GM12878 (cell line): ENCODE data around the gene ACTA2. TPM values are rescaled to one million over a fixed set of nuclear protein-coding genes. Genes with fewer than 3 reads are reported as not detected.
A peak's percentile ranks its signal among the peaks of the same experiment; 100 is the strongest.

Experiments
- ASH2L ChIP-seq: fragments of 300-600, 200-600 bp; sonication (generic); IDR thresholded peaks from 2 replicates; pipeline ENCODE4 v1.6.1; 2017; ENCODE audit warnings: low read depth, mild to moderate bottlenecking, borderline replicate concordance
- BCL11A ChIP-seq: IDR thresholded peaks from 2 replicates; pipeline ENCODE4 v1.6.1; 2011; ENCODE audit warnings: low read depth, low read length
- BRCA1 ChIP-seq: IDR thresholded peaks from 2 replicates; pipeline ENCODE4 v1.6.1; 2011; ENCODE audit warnings: low read depth, low read length, improper control_type of control experiment
- CHD1 ChIP-seq: IDR thresholded peaks from 2 replicates; pipeline ENCODE4 v1.6.1; 2012; ENCODE audit warnings: low read depth, low read length, improper control_type of control experiment
- CHD2 ChIP-seq: IDR thresholded peaks from 2 replicates; pipeline ENCODE4 v1.6.1; 2011; ENCODE audit warnings: low read depth, low read length, improper control_type of control experiment, borderline replicate concordance
- HDAC2 ChIP-seq: fragments of 200-600 bp; sonication (generic); IDR thresholded peaks from 2 replicates; pipeline ENCODE4 v1.6.1; 2017
- NFXL1 ChIP-seq: fragments of 450-650 bp; IDR thresholded peaks from 2 replicates; pipeline ENCODE4 v1.6.1; 2017; ENCODE audit warnings: antibody characterized with exemption, mild to moderate bottlenecking, borderline replicate concordance
- NFYA ChIP-seq: IDR thresholded peaks from 2 replicates; pipeline ENCODE4 v1.6.1; 2011; ENCODE audit warnings: low read depth, mild to moderate bottlenecking, low read length, improper control_type of control experiment, borderline replicate concordance
- POU2F2 ChIP-seq: IDR thresholded peaks from 3 replicates; pipeline ENCODE4 v1.6.1; 2011; ENCODE audit warnings: low read depth, mild to moderate bottlenecking, low read length, borderline replicate concordance
- SP1 ChIP-seq: IDR thresholded peaks from one replicate; pipeline ENCODE4 v1.6.1; 2011; ENCODE audit warnings: low read depth, low read length
- YBX1 ChIP-seq: fragments of 450-650 bp; IDR thresholded peaks from 2 replicates; pipeline ENCODE4 v1.6.1; 2016; ENCODE audit warnings: antibody characterized with exemption
- ZBTB33 ChIP-seq: fragments of 450-650 bp; IDR thresholded peaks from 2 replicates; pipeline ENCODE4 v1.6.1; 2017; ENCODE audit warnings: mild to moderate bottlenecking
- ZNF24 ChIP-seq: fragments of 450-650 bp; IDR thresholded peaks from 2 replicates; pipeline ENCODE4 v1.6.1; 2017; ENCODE audit warnings: antibody characterized with exemption, mild to moderate bottlenecking
- ZNF687 ChIP-seq: fragments of 450-650 bp; IDR thresholded peaks from 2 replicates; pipeline ENCODE4 v1.6.1; 2017; ENCODE audit warnings: mild to moderate bottlenecking, moderate library complexity
- polyA plus RNA-seq, 11 experiments: library from polyadenylated mRNA; depleted of rRNA in 4 of 11; unstranded in 6 of 11; stranded (reverse) in 5 of 11; fragments of >200 nt; fragmentation: Nextera tagmentation in 4 of 11; fragmentation: Illumina TruSeq in 1 of 11; extraction: Ambion mirVana in 4 of 11; extraction: Trizol in 1 of 11; gene quantifications; 1 replicate in 1 of 11; 2 replicates in 10 of 11; pipeline versions ENCODE4 v1.2.1 to v1.2.3, GENCODE V29; 2011 to 2016; ENCODE audit warnings: inconsistent platforms in 2 of 11, missing spikeins in 2 of 11, low read depth in 1 of 11
- total RNA-seq, 4 experiments: library from RNA; depleted of rRNA in 3 of 4; stranded (reverse); fragments of >200 nt in 3 of 4; fragmentation: Illumina TruSeq in 1 of 4; extraction: Trizol in 1 of 4; gene quantifications; 2 replicates each; pipeline versions ENCODE4 v1.2.1 to v1.2.3, GENCODE V29; 2013 to 2021
- TF ChIP-seq, protein P1 (sequence below): fragments of 450-650 bp; IDR thresholded peaks from 2 replicates; pipeline ENCODE4 v1.6.1; 2016; ENCODE audit warnings: mild to moderate bottlenecking
- TF ChIP-seq, protein P2 (sequence below), 3 experiments: IDR thresholded peaks in 2 of 3; conservative IDR thresholded peaks in 1 of 3; 2 replicates each; pipeline ENCODE4 v1.5.1; 2011; ENCODE audit warnings: low read depth in 3 of 3, low read length in 3 of 3, mild to moderate bottlenecking in 3 of 3, control low read depth in 2 of 3, moderate library complexity in 2 of 3, inconsistent platforms in 1 of 3, mixed read lengths in 1 of 3; ENCODE audit not compliant: control insufficient read depth in 2 of 3, insufficient read depth in 1 of 3; ENCODE audit errors: extremely low read depth in 1 of 3
- TF ChIP-seq, protein P3 (sequence below): fragments of 150-350 bp; IDR thresholded peaks from 2 replicates; pipeline ENCODE4 v1.6.1; 2016; ENCODE audit warnings: low read depth, low read length

Gene ACTA2
- total and polyA plus RNA-seq, 10 of the 15 experiments (the other 5 are each of a cell fraction or from before 2014, with no cell fraction given): 7.4 to 78.2 (median 32.4) TPM

DNA sequence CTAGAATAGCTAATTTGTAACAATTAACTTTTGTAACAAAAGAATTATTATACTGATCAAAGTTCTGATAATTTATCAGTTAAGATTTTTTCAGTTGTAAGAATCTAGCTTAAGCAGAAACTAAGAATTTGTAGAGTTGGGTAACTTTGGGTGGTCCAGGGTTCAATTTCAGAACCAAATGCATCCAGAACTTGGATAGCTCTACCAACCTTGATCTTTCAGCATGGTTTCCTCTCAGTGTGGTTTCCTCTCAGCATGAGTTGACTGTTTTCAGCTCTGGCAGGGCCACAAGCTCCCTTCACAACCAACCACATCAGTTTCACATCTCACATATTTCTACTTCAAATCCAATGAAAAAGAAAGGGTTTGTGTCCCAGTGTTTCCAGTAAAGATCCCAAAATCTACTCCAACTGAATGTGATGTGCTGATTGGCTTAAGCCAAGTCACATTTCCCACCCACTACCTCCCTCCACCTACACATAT, 34.7 kb upstream of the ACTA2 start (continued):
- TF ChIP-seq, protein P1, sequence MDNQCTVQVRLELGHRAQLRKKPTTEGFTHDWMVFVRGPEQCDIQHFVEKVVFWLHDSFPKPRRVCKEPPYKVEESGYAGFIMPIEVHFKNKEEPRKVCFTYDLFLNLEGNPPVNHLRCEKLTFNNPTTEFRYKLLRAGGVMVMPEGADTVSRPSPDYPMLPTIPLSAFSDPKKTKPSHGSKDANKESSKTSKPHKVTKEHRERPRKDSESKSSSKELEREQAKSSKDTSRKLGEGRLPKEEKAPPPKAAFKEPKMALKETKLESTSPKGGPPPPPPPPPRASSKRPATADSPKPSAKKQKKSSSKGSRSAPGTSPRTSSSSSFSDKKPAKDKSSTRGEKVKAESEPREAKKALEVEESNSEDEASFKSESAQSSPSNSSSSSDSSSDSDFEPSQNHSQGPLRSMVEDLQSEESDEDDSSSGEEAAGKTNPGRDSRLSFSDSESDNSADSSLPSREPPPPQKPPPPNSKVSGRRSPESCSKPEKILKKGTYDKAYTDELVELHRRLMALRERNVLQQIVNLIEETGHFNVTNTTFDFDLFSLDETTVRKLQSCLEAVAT: no peak
- TF ChIP-seq, protein P2, sequence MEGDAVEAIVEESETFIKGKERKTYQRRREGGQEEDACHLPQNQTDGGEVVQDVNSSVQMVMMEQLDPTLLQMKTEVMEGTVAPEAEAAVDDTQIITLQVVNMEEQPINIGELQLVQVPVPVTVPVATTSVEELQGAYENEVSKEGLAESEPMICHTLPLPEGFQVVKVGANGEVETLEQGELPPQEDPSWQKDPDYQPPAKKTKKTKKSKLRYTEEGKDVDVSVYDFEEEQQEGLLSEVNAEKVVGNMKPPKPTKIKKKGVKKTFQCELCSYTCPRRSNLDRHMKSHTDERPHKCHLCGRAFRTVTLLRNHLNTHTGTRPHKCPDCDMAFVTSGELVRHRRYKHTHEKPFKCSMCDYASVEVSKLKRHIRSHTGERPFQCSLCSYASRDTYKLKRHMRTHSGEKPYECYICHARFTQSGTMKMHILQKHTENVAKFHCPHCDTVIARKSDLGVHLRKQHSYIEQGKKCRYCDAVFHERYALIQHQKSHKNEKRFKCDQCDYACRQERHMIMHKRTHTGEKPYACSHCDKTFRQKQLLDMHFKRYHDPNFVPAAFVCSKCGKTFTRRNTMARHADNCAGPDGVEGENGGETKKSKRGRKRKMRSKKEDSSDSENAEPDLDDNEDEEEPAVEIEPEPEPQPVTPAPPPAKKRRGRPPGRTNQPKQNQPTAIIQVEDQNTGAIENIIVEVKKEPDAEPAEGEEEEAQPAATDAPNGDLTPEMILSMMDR (IDR thresholded peaks at IDR 0.05 in 2 of 3, conservative IDR thresholded peaks at IDR 0.05 in 1 of 3; ENCODE audit: control insufficient read depth in 2 of 3, extremely low read depth in 1 of 3, insufficient read depth in 1 of 3, low read depth in 3 of 3, low read length in 3 of 3): no peak
- TF ChIP-seq HDAC2: no peak
- peak; percentile 63 for TF ChIP-seq BCL11A
- TF ChIP-seq ZBTB33: no peak
- TF ChIP-seq YBX1: no peak
- TF ChIP-seq NFXL1: no peak
- TF ChIP-seq ZNF24: no peak
- TF ChIP-seq ASH2L: no peak
- no peak for TF ChIP-seq ZNF687
- TF ChIP-seq SP1: no peak
- TF ChIP-seq CHD1: no peak
- no peak for TF ChIP-seq CHD2
- no peak for TF ChIP-seq BRCA1
- 0 out of 3 replicates have a peak, but pooled peaks have one; percentile 36 for TF ChIP-seq POU2F2
- TF ChIP-seq NFYA: no peak
- TF ChIP-seq, protein P3, sequence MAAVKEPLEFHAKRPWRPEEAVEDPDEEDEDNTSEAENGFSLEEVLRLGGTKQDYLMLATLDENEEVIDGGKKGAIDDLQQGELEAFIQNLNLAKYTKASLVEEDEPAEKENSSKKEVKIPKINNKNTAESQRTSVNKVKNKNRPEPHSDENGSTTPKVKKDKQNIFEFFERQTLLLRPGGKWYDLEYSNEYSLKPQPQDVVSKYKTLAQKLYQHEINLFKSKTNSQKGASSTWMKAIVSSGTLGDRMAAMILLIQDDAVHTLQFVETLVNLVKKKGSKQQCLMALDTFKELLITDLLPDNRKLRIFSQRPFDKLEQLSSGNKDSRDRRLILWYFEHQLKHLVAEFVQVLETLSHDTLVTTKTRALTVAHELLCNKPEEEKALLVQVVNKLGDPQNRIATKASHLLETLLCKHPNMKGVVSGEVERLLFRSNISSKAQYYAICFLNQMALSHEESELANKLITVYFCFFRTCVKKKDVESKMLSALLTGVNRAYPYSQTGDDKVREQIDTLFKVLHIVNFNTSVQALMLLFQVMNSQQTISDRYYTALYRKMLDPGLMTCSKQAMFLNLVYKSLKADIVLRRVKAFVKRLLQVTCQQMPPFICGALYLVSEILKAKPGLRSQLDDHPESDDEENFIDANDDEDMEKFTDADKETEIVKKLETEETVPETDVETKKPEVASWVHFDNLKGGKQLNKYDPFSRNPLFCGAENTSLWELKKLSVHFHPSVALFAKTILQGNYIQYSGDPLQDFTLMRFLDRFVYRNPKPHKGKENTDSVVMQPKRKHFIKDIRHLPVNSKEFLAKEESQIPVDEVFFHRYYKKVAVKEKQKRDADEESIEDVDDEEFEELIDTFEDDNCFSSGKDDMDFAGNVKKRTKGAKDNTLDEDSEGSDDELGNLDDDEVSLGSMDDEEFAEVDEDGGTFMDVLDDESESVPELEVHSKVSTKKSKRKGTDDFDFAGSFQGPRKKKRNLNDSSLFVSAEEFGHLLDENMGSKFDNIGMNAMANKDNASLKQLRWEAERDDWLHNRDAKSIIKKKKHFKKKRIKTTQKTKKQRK: no peak
